Endothelial cell of umbilical vein (primary cell): ENCODE data around the gene C1orf105. TPM values are rescaled to one million over a fixed set of nuclear protein-coding genes. Genes with fewer than 3 reads are reported as not detected.

Experiments
- BruUV-seq: library from RNA; stranded (reverse); fragments of 400-500 nt; replicated peaks from 2 replicates; lab custom pipeline; 2021; lab: Mats Ljungman, UMichigan
- CTCF ChIA-PET: fragments of 300-600, 350-600 bp; sonication (Branson Sonifier 250); formaldehyde crosslinking; loops from one replicate; lab custom pipeline; 2021; ENCODE audit warnings: antibody characterized with exemption, inconsistent platforms; lab: Charles Lee
- POLR2A ChIA-PET: fragments of 300-600, 350-600 bp; sonication (Branson Sonifier 250); formaldehyde crosslinking; loops from one replicate; lab custom pipeline; 2021; ENCODE audit warnings: antibody characterized with exemption, inconsistent platforms; lab: Charles Lee
- DNase-seq: peaks from one replicate; pipeline ENCODE4 v3.0.0-alpha.2; 2011; ENCODE audit warnings: low read depth, low spot score
- FAIRE-seq: peaks from 2 replicates; lab custom pipeline; 2011; peaks lifted over from hg19 to GRCh38; lab: Jason Lieb, UNC
- H2AFZ ChIP-seq: 2 replicates; pipeline ENCODE4 v1.6.0; 2012; ENCODE audit warnings: low read depth, low read length, control low read depth, inconsistent platforms
- H3K27ac ChIP-seq: 2 replicates; pipeline ENCODE4 v1.5.1; 2011; ENCODE audit warnings: low read depth, mild to moderate bottlenecking, control low read depth, low read length, moderate library complexity; ENCODE audit not compliant: insufficient read depth
- H3K27me3 ChIP-seq, 2 experiments: 2 replicates each; pipeline versions ENCODE4 v1.6.0 to v1.6.1; 2011; ENCODE audit warnings: low read length in 2 of 2, mixed read lengths in 1 of 2; ENCODE audit not compliant: control insufficient read depth in 2 of 2, insufficient read depth in 2 of 2
- H3K36me3 ChIP-seq, 2 experiments: 2 replicates in 1 of 2; 3 replicates in 1 of 2; pipeline ENCODE4 v1.5.1; 2011; ENCODE audit warnings: low read length in 2 of 2, mild to moderate bottlenecking in 1 of 2, moderate library complexity in 1 of 2; ENCODE audit not compliant: control insufficient read depth in 2 of 2, insufficient read depth in 2 of 2; ENCODE audit errors: extremely low read depth in 1 of 2
- H3K4me1 ChIP-seq: 3 replicates; pipeline ENCODE4 v1.5.1; 2011; ENCODE audit warnings: mild to moderate bottlenecking, low read length; ENCODE audit not compliant: control insufficient read depth, insufficient read depth; ENCODE audit errors: extremely low read depth
- H3K4me2 ChIP-seq: 2 replicates; pipeline ENCODE4 v1.6.1; 2011; ENCODE audit warnings: low read length, control low read depth, mixed read lengths; ENCODE audit not compliant: insufficient read depth
- H3K4me3 ChIP-seq, 3 experiments: fragments of 200-600 bp in 1 of 3; sonication (generic), shearing (Covaris generic) in 1 of 3; replicated peaks in 1 of 3; 2 replicates each; pipeline ENCODE4 v1.5.1; 2011 to 2016; ENCODE audit warnings: control low read depth in 3 of 3, low read length in 3 of 3, mild to moderate bottlenecking in 2 of 3, inconsistent platforms in 1 of 3, low read depth in 1 of 3, moderate library complexity in 1 of 3; ENCODE audit not compliant: insufficient read depth in 1 of 3
- H3K79me2 ChIP-seq: 2 replicates; pipeline ENCODE4 v1.6.0; 2012; ENCODE audit warnings: low read length, inconsistent platforms; ENCODE audit not compliant: control insufficient read depth, insufficient read depth
- H3K9ac ChIP-seq: replicated peaks from 2 replicates; pipeline ENCODE3; 2011; ENCODE audit warnings: low read length, control low read depth; ENCODE audit not compliant: insufficient read depth; ENCODE audit errors: extremely low read depth
- H3K9me1 ChIP-seq: replicated peaks from 3 replicates; pipeline ENCODE4 v1.6.0; 2011; ENCODE audit warnings: mild to moderate bottlenecking, low read length; ENCODE audit not compliant: control insufficient read depth, insufficient read depth; ENCODE audit errors: extremely low read depth
- H3K9me3 ChIP-seq: replicated peaks from 2 replicates; pipeline ENCODE4 v1.5.1; 2012; ENCODE audit warnings: low read length, inconsistent platforms; ENCODE audit not compliant: control insufficient read depth, insufficient read depth
- H4K20me1 ChIP-seq: replicated peaks from 2 replicates; pipeline ENCODE3; 2011; ENCODE audit warnings: mild to moderate bottlenecking, low read length; ENCODE audit not compliant: control insufficient read depth, insufficient read depth; ENCODE audit errors: extremely low read depth
- CTCF ChIP-seq, 2 donors: IDR thresholded peaks; 1 replicate in 1 of 2; 2 replicates in 1 of 2; pipeline ENCODE4 v1.5.1; 2011; ENCODE audit warnings: low read length in 2 of 2, mild to moderate bottlenecking in 2 of 2, moderate library complexity in 2 of 2, control low read depth in 1 of 2, inconsistent platforms in 1 of 2, low read depth in 1 of 2; ENCODE audit not compliant: insufficient read depth in 1 of 2; ENCODE audit errors: extremely low read depth in 1 of 2
- EZH2 ChIP-seq: IDR thresholded peaks from 2 replicates; pipeline ENCODE4 v1.6.1; 2012; ENCODE audit warnings: borderline replicate concordance, low read depth, mild to moderate bottlenecking, moderate library complexity, low read length, inconsistent platforms; ENCODE audit not compliant: severe bottlenecking
- GATA2 ChIP-seq: IDR thresholded peaks from 2 replicates; pipeline ENCODE4 v1.7.0; 2011; ENCODE audit warnings: low read depth, mild to moderate bottlenecking, moderate library complexity, mixed read lengths, low read length; ENCODE audit not compliant: insufficient read length, insufficient read depth
- POLR2A ChIP-seq: IDR thresholded peaks from 2 replicates; pipeline ENCODE4 v1.6.1; 2012; ENCODE audit warnings: low read depth, mild to moderate bottlenecking, control low read depth, low read length
- dilution Hi-C: fragments of 300-500 bp; cut with MboI; formaldehyde crosslinking; loops from one replicate; pipeline ENCODE4 v1.15.0; 2019; ENCODE audit warnings: low sequenced_read_pairs; ENCODE audit not compliant: extremely low pct_ligation_motif_present
- intact Hi-C: fragments of 100-400 bp; cut with micrococcal nuclease; formaldehyde crosslinking; loops from one replicate; pipeline ENCODE4 v1.10.0; 2022
- polyA plus RNA-seq, 4 experiments: library from polyadenylated mRNA; depleted of rRNA in 3 of 4; stranded (reverse) in 3 of 4; unstranded in 1 of 4; fragments of >200 nt; gene quantifications; 2 replicates each; pipeline versions ENCODE4 v1.2.1 to v1.2.3, GENCODE V29; 2011 to 2012; ENCODE audit warnings: missing spikeins in 1 of 4
- total RNA-seq: library from RNA; stranded (reverse); gene quantifications from 2 replicates; pipeline ENCODE4 v1.2.3, GENCODE V29; 2021

Gene C1orf105
- total and polyA plus RNA-seq, 2 donors (not counting 3 experiments of a cell fraction or from before 2014, with no cell fraction given), result not detected

GRCh38 chr1:172376431-172376830 is 44.1 kb upstream of the C1orf105 start:
- Histone ChIP-seq H3K4me1 (peaks cover 13% of the 10 kb centered on the region), H4K20me1 (no peaks in the 10 kb centered on the region), H3K9me3 (no peaks in the 10 kb centered on the region), H3K36me3 (no peaks in the 10 kb centered on the region), H2AFZ (no peak overlapping the region), H3K9me1 (no peaks in the 10 kb centered on the region), H3K27ac (no peak overlapping the region), H3K4me3 (no peak overlapping the region), H3K9ac (no peak overlapping the region), H3K4me2 (no peak overlapping the region), H3K27me3 (no peaks in the 10 kb centered on the region), H3K79me2 (no peaks in the 10 kb centered on the region)
- DNase-seq (no peak), FAIRE-seq (no peak)
- CTCF ChIA-PET, result interaction anchor here (0.6 to 1.3 kb wide), 4 partner anchors 18 to 374 kb away, joined by 3 to 7 read pairs (median 3); no protein-coding TSS in a partner anchor
- dilution Hi-C loops (no loop called here), intact Hi-C loops (no loop called here)
- BruUV-seq, result no TSS peak
- POLR2A ChIA-PET, result no interaction called here
- TF ChIP-seq EZH2 (no peak), CTCF (IDR thresholded peaks at IDR 0.05; ENCODE audit: extremely low read depth in 1 of 2, insufficient read depth in 1 of 2, low read depth in 1 of 2, low read length in 2 of 2) (no peak)

GRCh38 chr1:172377565-172377964 is 42.9 kb upstream of the C1orf105 start:
- Histone ChIP-seq H2AFZ (no peak overlapping the region), H3K27ac (no peak overlapping the region), H4K20me1 (no peaks in the 10 kb centered on the region), H3K4me1 (peaks cover 21% of the 10 kb centered on the region), H3K9me1 (no peaks in the 10 kb centered on the region), H3K4me2 (no peak overlapping the region), H3K9ac (no peak overlapping the region), H3K4me3 (no peak overlapping the region), H3K9me3 (no peaks in the 10 kb centered on the region), H3K36me3 (no peaks in the 10 kb centered on the region), H3K79me2 (no peaks in the 10 kb centered on the region), H3K27me3 (no peaks in the 10 kb centered on the region)
- no TSS peak for BruUV-seq
- TF ChIP-seq EZH2, result no peak
- no peak for TF ChIP-seq POLR2A
- TF ChIP-seq GATA2, result no peak
- dilution Hi-C loops, result no loop called here
- FAIRE-seq (no peak), DNase-seq (no peak)
- CTCF ChIA-PET, result no interaction called here
- intact Hi-C loops, result no loop called here
- POLR2A ChIA-PET, result no interaction called here
